HG03565 (cell line): Measurements from ENCODE around the gene PVALB.

Experiments
- ATAC-seq: cut with Tn5 transposase; IDR thresholded peaks from one replicate; pipeline ENCODE4 v1.9.1; 2021; ENCODE audit warnings: mild to moderate bottlenecking, moderate library complexity; ENCODE audit not compliant: unreplicated experiment

Gene PVALB

DNA sequence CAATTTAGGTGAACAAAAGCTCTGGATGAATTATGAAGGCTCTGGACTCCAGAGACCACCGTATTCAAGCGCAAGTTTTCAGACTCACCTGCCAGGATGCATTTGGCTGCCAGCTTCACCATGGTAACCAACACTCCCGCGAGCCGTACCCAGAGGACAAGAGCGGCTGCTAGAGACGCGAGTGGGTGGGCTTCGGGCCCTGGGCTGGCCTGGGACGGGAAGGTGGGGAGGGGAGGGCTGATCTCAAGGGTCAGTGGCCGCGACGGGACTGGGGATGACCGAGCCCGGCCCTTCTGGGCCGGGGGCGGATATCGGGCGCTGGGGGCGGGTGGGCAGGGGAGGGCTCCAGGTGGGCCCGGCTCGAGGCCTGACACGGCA lies 41.3 kb downstream of the PVALB start:
- no peak for ATAC-seq

DNA sequence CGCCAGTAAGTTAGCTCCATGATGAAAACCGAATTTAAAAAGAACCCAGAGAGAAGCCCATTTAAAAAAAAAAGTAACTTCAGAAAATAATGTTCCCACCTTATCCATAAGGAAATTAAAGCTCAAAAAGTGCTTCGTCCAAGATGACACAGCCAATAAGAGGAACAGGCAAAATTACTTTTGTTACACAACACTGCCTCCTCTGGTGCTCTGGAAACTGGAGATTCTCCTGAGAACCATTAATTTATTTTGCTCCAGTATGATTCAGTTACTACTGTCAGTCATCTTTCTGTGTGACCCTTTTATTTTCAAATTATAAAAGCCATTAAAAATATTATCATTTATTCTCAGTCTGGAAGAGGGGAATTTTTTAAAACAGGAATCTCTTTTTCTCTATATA lies 42.9 kb downstream of the PVALB start:
- ATAC-seq = no peak

DNA sequence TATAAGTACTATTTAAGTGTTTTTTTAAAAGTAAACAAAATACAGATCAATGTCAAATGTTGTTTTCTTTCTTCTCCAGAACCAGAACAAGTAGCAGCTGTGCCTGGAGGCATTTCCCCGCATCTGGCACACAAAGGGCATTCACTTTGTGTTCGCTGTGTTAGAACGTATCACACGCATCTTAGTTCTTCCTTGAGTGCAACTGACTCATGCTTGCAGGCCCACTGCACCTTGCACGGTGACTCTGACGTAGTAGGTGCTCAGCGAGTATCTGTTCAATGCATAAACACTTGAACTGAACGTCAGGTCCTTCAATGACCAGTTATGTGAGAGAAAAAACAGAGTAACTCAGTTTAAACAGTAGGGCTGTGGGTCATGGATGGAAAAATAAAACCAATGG lies 44.4 kb downstream of the PVALB start:
- ATAC-seq = no peak

DNA sequence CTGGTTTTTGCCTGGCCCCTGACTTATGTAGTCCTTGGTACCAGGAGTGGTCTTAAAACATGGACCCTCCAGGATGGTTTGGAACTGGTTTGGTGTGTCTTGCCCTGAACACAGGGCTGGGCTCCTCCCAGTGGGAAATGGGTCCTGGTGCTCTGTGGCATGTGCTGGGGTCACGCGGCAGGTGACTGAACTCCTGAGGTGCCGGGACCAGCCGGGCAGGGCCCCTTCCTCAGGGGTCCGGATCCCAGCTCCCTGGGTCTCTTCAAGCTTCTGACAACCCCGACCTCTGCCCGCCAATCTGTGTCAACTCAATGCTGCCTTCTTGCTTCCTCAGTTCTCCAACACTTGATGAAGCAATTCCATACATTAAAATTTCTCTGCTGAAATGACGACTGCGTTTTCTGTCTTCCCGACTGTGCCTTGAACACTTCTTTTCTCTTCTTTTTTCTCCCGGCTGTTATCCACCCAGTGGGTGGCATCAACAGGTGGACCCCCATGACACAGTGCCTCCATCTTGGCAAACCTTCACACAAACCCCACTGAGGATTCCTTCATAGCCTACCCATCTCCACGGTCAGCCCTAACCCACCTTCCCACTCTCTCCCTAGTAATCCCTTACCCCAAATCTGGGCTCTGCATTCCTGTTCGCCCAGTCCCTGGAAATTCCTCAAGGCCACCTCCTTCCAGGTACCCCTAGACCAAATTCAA lies 45.3 kb downstream of the PVALB start:
- ATAC-seq = no peak

DNA sequence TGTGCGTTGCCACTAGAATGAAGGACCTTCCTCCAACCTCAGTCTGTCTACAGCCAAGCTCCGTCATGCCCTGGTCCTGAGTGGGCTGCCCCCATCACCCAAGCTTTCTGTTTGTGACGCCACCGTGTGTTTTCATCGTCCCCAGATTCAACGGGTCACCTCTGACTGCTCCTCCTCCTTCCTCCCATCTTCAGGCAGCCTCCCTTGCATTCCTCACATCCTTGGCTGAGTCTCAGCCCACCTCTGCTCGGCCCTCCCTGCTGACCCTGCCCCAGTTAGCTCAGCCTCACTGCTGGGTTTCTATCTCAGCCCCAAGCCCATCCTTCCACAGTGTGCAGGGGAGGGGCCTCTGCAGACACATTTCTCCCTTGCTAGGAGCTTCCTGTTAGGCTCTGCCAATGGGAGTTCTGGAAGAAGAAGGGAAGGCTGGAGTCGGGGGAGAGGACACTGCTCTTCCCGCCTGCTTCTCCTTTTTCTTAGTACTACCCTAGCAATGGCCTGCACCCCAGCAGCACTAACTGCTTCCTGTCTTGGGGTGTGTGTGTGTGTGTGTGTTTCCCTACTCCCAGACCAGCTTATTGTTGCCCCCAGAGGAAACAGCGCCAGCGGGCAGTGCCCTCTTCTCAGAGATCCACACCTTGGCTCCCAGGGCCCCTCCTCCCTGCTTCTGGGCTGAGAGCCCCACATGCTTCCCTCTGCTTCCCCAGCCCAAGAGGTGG lies 46.2 kb downstream of the PVALB start:
- no peak for ATAC-seq

DNA sequence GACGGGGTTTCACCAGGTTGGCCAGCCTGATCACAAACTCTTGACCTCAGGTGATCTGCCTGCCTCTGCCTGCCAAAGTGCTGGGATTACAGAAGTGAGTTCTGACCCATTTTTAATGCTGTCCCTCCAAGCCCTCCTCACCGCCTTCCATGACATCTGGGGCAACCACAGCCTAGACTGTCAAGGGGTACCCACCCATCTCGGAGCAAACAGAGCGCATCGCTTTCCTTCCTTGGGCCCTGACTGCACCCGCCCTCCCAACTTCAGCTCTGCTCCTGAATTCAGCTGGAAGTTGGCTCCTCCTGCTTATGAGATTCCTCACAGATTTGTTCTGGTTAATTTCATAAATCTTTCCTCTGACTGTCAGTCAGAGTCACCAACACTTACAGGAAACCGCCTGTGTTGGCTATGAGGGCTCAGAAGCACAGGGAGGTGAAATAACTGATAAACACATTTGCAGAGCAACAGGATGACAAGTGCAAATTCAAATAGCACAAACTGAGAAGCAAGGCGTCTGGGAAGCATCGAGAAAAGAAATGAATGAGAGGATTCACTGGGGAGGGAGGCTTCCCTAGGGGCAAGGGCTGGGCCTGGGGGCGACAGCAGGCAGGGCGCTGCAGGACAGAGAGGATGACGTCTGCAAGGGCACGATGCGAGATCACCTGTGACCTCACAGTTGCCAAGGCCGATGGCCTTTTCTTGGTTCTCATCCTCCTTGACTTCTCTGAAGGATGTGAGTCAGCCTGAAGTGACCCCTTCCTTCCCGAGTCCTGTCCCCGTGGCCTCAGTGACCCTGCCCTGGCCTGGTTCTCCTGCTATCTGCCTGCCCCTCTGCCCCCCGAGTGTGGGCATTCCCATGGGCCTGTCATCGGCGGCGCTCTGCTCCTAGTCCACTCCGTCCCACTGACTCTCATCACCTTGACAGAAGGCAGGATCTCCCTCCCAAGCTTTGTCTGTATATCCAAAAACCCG lies 47.0 kb downstream of the PVALB start:
- ATAC-seq = no peak

DNA sequence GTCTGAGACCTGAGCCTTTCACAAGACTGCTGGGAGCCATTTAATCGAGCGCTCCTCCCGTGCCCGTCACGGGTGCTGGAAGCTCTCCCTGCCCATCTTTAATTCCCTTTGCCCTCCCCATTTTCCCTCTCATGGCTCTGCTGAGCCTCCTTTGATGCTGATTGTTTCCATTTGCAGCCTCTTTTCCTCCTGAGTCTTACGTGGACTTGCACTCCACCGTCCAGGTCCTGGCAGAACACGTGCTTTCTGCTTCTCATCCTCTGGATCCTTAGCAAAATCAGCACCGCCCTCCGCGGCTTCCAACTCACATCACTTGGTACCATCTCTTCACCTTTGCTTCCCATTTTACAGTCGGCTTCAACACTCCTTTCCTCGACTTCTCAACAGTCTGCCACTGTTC lies 48.2 kb downstream of the PVALB start:
- no peak for ATAC-seq

DNA sequence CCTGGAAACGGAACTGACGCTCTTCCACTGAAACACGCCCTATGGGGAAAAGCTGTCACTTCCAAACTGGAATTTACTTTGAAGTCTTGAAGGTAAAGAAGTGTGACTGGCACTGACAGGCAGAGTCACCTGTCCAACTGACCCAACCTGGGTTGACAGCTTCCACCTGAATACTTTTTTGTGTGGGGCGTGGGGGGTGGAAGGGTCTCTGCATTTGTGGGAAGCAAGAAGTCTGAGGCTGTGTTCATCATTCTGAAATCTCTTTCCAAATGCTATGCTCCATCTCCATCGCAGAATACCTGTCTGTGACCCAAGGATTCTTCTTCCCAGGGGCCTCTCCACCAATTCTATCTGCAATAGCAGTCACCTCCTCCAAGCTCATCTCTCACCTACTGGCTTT lies 48.7 kb downstream of the PVALB start:
- ATAC-seq = no peak

DNA sequence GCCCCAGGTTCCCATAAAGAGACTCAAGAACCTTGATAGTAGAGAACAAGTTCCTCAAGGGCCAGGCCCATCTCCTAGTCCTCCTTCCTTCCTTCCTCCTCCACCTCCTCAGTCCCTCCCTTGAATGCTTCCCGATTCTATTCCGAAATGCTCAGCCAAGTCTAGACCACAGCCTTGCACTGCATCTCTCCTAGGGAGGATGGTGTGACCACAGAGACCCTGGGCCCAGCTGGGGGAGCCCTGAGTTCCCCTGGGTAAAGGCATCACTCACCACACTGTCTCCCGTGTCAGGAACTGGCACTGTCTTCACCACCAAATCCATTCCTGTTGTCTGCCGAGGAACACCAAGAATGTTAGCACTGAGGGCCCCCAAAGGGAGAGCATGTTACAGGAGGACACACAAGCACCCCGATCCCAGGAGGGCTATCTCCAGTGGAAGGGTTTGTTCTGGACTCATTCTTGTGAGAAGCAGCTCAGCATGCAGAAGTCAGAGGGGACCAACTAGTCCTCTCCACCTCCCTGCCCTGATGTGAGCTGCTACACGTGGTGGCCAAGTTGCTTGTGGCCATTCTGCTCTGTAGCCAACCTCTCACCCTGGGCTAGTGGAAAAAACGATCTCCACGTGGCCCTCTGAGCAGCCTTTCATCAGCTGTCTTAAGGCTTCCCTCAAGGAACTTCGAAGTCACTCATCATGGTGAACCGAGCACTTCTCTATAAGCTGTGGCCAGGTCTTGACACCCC lies 49.6 kb downstream of the PVALB start:
- ATAC-seq = no peak

DNA sequence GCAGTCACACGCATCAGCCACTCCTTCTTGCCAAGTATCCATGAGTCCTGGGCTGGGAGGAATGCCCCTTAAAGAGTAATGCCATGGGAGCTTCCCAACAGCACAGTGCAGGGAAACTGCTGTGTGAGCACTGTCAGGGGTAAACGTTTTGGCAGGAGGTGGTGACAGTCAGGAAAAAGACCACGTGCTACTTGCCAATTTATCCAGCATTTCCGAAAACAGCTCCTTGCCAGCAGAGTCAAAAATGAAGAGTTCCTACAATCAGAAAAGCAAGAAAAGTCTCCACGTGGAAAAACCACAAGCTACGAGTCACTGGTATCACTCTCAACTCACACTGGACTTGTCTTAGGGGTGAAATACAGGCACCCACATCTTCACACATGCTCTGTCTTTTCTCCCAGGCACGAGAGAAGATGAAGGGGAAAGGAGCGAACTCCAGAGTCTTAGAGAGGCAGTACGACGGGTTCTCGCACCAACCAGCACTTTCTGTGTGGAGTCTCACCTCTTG lies 50.8 kb downstream of the PVALB start:
- ATAC-seq = no peak

DNA sequence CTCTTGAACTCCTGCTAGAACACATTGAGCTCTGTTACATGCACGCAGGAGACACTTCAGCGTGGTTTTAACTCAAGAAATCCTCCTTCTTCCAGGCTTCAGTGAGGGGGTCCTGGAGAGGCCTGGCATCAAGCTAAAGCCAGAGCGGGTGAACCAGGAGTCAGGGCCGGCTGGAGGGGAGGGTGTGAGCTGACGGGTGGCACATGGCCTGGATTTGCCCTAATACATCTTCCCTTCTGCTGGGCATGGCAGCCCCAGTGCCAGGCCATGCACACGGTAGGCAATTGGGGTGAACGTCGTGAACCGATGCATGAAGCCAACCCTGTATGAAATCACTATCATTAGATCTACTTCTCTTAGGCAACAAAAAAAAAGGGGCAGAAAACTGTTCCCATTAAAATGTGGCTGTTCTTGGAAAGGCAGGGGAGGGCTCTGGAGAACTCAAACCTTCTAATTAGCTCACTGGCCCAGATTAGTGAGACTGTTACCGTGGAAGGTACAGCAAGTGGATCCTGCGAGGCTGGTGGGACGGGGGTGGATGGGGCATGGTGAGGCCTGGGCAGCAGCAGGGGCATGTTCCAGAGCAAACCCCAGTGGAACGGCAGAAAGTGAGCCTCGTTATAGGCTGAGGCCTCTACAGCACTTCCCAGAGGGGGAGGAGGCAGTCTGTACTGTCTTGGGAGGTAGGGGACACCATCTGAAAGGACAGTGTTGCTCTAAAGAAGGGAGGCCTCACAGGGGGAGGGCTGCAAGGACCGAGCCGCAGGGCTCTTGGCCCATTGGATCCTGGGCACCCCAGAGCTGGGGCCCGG lies 51.5 kb downstream of the PVALB start:
- no peak for ATAC-seq

DNA sequence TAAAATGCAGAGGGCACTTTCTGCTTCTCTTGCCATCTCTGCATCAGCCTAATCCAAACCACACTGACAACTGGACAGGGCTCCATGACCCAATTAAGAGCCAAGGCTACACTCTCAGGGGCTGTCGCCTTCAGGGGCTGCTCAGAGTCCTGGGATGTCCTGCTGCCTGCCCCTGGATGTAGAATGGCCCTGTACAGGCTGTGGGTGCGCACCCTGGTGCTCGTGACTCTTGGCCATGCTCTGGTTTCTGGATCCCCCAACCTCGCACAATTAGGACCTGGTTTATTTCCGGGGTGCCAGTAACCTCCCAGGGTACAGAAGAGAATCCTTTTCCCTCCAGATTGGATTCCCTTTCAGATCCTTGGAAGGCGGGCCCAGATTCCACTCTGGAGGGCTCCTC lies 52.2 kb downstream of the PVALB start:
- ATAC-seq = no peak

DNA sequence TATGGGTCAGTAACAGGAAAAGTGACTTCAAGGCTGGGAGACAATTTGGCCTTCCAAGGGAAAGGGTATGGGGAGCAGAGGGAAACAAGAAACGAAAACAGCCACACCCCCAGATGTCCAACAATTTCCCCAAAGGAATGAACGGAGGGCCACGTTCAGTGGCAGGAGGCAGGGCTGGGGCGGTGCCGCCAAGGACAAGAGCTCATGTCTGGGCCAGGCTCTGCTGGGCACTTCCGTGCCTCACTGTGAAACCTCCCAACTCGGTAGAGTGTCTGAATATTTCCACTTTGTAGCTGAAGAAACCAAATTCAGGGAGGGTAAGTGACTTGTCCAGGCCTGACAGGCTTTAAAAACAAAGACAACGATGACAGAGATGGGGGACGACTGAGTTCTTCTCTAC lies 52.8 kb downstream of the PVALB start:
- ATAC-seq = no peak

DNA sequence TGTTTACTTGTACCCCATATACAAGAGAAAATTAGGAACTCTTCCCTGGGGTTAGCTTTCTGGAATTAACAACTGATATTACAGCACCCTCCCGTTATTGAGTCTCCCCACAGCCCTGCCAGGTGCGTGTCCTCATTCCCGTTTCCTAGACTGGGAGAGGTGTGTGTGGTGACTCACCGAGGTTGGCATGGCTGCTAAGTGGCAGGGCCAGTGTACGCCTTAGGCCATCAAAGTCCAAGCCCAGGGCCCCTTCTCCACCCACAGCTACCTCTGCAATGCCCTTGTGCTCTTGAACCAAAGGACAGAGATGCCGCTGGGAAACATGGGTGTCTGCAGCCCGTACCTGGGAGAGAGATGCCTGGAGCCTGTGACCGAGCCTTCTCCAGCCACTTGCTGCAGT lies 53.3 kb downstream of the PVALB start:
- no peak for ATAC-seq

DNA sequence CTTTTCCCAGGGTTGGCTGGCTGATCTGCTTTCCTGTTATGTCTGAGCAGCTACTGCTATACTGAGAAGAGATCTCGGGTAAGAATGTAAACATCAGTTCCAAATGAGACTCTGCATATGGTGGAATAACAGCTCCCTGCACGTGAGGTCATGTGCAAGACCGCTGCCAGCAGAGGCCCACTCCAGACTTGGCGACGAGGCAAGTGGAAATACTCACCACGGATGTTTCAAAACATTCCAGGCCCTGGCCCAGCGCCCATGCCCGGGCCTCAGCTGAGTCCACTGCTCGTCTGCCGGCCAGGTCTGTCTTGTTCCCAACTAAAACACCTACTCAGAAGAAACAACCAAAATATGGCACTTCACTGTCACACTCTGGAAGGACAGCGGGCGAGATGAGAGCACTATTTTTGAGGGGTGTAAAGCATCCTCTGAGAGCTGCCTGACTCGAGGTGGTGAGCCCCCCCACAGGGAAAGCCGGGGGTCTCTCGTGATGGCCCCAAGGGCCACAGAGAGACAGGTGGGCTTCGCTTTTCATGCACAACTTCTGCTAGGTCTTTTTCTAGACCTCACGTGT lies 54.1 kb downstream of the PVALB start:
- no peak for ATAC-seq

DNA sequence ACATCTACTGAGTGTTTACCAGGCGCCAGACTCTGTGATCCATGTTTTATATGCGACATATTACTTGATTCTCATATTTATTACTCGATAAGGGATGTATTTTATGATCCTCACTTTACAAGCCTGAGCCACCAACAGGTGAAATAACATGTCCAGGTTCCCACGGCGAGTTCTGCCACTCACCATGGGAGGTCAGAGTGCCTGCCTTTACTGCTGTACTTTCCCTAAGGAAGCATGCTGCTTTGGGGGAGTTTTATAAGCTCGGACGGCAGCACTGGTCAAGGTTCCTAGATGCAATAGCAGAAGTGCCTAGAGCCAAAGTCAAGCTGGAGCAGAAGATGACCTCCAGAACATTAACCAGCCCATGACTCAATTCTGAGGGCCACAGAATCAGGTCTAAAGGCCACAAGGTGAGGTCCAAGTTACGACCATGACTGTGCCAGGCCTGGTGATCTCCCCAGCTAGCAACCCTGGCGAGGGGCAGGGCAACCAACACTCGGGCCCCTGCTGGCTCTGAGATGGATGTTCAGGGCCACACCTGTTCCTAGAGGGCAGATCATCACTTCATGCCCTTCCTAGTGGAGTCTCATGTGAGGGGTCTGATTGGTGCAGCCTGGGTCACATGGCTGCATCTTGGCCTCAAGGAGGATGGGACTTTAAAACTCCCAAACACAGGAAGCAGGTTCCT lies 55.1 kb downstream of the PVALB start:
- no peak for ATAC-seq

DNA sequence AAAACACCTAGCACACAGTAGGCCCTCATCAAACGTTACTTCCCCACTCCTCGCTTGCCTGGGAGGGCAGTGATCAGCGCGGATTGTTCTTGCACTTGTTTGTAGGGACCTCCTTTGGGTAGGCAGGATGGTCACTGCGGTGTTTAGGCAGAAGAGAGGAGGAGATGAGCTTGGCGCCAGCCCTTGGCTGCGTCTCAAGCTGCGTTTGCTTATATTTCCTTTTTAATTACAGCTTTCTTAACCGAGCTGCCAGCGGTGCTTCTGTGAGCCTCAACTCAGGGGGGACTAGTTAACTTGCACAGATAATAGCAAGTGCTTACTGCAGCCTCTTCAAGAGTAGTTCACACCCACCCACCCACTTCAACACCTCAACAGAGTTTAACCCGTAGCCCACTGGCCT lies 56.0 kb downstream of the PVALB start:
- ATAC-seq = no peak

DNA sequence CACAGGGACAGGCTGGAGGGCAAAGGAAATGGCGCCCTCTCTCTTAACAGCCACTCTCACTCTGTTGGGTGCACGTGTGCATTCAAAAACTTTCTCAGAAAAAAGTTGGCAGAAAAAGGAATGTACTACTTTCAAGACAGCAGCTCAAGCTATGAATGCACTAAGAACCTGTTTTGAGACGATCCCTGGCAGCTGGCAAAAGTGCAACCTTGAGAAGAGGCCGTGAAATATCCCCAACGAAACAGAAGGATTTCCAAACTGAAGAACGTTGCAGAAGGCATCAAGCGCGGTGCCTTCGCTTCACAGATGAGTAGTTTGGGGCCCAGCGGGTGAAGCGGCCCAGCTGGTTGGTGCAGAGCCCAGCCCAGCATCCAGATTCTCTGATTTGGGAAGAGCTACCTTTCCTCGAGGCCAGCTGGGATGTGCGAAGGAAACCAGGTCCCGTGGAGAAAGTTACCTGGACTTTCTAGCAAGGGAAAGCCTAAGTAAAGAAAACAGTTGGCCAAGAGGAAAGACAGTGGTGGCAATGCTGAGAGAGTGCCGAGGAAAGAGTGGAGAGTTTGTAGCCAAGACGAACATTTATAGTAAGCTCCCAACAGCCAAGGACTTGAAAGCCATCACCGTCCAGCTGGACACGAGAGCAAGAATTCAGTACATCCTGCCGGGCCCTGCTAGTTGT lies 57.2 kb downstream of the PVALB start:
- no peak for ATAC-seq
